ENCODE results near the gene PZP.

DNA sequence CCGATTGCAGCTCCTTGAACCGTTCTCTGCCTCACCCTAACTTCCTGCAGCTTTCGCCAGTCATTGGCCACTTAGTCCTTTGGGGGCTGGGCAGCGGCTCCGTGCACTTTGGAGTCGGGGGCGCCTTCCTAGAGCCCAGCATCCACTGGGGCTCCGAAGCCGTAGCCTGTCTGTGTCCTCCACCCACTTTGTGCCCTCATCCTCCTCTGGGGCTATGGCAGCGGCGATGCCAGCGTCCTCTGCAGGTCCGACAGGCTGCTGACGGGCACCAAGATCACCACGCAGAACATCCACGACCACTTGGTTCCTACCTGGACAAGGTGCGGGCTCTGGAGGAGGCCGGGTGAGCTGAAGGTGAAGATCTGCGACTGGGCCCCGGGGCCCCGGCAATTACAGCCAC, 80.7 kb downstream of the PZP start:
- TF ChIP-seq POLR2A (IDR thresholded peaks at IDR 0.05; ENCODE audit: low read depth, low read length) (no peak), POLR2AphosphoS5 (IDR thresholded peaks at IDR 0.05; ENCODE audit: low read depth, low read length) (no peak), TAF1 (IDR thresholded peaks at IDR 0.05; ENCODE audit: borderline replicate concordance, low read depth, low read length) (no peak)

Measured in GM12892 (cell line).